Astrocyte of the spinal cord (primary cell): Measurements from ENCODE around the gene TMEM151B.
A peak's percentile ranks its signal among the peaks of the same experiment; 100 is the strongest.

Experiments used
- DNase-seq: peaks from one replicate; pipeline ENCODE4 v3.0.0; 2011; ENCODE audit warnings: low read depth, low spot score
- H3K4me3 ChIP-seq: 2 replicates; pipeline ENCODE4 v1.5.1; 2011; ENCODE audit warnings: low read depth, mild to moderate bottlenecking, low read length, moderate library complexity
- CTCF ChIP-seq: IDR thresholded peaks from 2 replicates; pipeline ENCODE4 v1.5.1; 2012; ENCODE audit warnings: low read depth, mild to moderate bottlenecking, low read length, inconsistent platforms
- in situ Hi-C: cut with HindIII; loops from 2 replicates; pipeline ENCODE4 v1.10.0; 2017; ENCODE audit warnings: low sequenced_read_pairs

TMEM151B gene

GRCh38 chr6:44335631-44336030 is 65.4 kb downstream of the TMEM151B start:
- in situ Hi-C loops, result no loop called here
- no peak for DNase-seq
- H3K4me3 ChIP-seq, result no peak overlapping the region
- no peak for TF ChIP-seq CTCF

DNA sequence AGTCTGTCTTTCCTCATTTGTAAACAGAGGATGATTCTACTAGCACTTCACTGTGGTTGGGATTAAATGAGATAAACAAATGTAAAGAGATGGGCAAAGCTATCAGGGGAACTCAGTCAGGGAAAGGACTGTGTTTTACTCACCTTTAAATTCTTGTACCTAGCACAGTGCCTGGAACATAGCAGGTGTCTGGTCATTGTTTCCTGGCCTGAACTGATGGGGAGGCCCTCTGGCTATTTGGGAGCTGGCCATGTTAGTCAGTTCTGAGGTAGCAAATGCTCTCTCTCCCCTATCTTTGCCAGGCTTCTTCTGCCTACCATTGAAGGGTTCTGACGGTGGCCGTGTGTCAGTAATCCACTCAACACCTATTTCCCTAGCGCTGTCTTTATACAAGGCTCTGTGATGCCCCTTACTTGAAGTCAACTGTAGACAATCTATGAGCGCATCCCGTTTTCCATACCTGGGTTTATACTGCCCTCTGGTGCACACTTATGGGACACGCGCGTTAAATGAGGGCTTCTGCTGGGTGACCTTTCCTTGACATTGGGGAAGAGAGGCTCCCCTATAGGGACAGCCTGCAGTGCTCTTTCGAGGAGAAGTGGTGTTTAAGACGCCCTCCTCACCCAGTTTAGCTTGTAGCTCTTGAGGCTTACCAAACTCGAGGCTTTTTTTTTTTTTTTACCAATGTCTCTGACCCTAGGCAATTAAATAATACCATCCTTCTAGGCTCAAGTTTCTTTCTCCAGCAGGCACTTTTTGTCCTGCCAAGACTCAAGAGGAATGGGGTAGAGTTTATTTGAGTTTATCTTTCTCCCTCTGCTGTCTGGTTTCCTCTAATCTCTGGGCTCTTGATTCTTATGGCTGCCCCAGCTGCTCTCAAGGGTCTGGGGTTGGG is 68.2 kb downstream of the TMEM151B start:
- peak; percentile 73 for TF ChIP-seq CTCF
- in situ Hi-C loops, result no loop called here
- peak; percentile 39 for DNase-seq
- no peak overlapping the region for H3K4me3 ChIP-seq

- in situ Hi-C loops, result no loop called here
- TF ChIP-seq CTCF, result no peak
Observed at GRCh38 chr6:44339301-44339700, 69.1 kb downstream of the TMEM151B start.

DNA sequence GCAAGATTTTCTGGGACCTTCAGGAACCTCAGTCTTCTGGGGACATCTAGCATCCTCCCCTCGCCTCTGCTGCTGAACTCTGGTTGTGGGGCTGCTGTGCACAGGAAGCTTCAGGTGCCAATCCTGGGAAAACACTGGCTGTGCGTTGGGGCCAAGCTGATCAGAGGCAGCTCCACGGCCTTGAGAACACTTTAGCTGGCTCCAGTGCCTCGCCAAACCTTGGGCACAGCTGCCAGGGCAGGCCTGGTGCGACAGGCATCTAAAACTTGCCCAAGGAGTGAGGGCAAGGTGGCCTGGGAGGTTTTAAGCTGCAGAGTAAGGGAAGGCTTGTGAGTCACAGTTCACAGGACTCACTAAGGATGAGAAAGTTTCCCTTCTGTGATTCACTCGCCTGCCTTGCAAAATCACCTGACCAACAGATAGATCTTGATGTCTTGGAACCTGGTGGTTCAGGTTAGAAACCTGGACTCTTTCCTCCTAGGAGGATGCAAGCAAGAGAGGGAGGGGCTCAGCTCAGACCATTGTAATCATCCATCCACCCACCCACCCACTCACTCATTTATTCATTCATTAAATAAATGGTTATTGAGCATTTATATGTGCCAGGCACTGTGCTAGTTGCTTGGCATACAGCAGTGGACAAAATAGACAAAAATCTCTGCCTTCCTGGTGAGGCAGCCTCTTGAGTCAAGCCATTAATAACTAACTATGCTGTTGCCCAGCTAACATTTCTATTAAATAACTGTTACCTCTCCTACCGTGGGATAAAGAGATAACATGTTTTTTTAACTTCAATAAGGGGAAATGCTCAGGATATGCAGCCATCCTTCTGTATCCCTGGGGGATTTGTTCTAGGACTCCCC is 69.7 kb downstream of the TMEM151B start:
- no peak overlapping the region for H3K4me3 ChIP-seq
- no peak for DNase-seq
- in situ Hi-C loops, result no loop called here
- TF ChIP-seq CTCF, result no peak

More at GRCh38 chr6:44339301-44339700, 69.1 kb downstream of the TMEM151B start:
- H3K4me3 ChIP-seq, result no peak overlapping the region
- DNase-seq, result no peak

GRCh38 chr6:44341095-44341890 is 71.0 kb downstream of the TMEM151B start:
- TF ChIP-seq CTCF, result no peak
- in situ Hi-C loops, result no loop called here
- H3K4me3 ChIP-seq, result no peak overlapping the region
- no peak for DNase-seq

DNA sequence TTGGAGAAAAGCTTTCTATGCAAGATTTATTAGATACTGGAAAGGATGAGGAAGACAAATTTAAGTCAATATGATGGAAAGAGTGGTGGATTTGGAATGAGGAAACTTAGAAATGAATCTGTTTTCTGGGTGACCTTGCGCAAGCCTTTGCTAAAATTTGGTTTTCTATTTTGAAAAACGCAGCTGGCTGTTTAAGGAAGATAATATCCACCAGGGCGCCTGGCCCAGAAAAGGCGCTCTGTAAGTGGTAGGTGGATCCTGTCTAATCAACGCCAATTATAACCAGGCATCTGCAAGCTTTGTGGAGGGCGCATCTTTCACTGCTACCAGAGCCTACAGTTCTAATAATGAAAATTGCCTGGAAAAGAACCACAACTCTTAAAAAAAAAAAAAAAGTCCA is 71.8 kb downstream of the TMEM151B start:
- in situ Hi-C loops, result no loop called here
- H3K4me3 ChIP-seq, result no peak overlapping the region
- TF ChIP-seq CTCF, result no peak
- no peak for DNase-seq
